ENCODE data around the gene AGBL5. TPM values are rescaled to one million over a fixed set of nuclear protein-coding genes. Genes with fewer than 3 reads are reported as not detected.
A peak's percentile ranks its signal among the peaks of the same experiment; 100 is the strongest.

Gene AGBL5
- total and polyA plus RNA-seq, 9 of the 15 experiments (the other 6 are each of a cell fraction or from before 2014, with no cell fraction given) = 3.3 to 52.7 (median 26.2) TPM

GRCh38 chr2:27039871-27040270 lies 11.6 kb upstream of the AGBL5 start:
- FAIRE-seq = no peak
- no peak for DNase-seq (ENCODE audit: extremely low read depth in 1 of 4, low spot score in 3 of 4)

More at GRCh38 chr2:27039871-27040270, 11.6 kb upstream of the AGBL5 start:
- H3K27me3 ChIP-seq (ENCODE audit: control insufficient read depth in 2 of 2, insufficient read depth in 2 of 2, low read length in 2 of 2) = no peaks in the 10 kb centered on the region
- H3K9me1 ChIP-seq (ENCODE audit: control insufficient read depth, insufficient read depth, low read length) = peaks cover 9% of the 10 kb centered on the region
- POLR2A ChIA-PET = interaction anchor here (0.6 to 1.8 kb wide), 15 partner anchors 9 to 653 kb away, joined by 3 to 8 read pairs (median 3); partner anchors contain the start of genes AGBL5 and KHK
- CTCF ChIA-PET (ENCODE audit: low intra/inter-chr PET ratio) = no interaction called here
- WGBS (ENCODE audit: insufficient coverage, low coverage, missing lambda C conversion rate) = 89% methylated on average over 7 of the region's 7 CpGs
- no peak overlapping the region for H3K27ac ChIP-seq (ENCODE audit: extremely low read depth, low read depth, low read length)
- H3K4me2 ChIP-seq (ENCODE audit: insufficient read depth, low read length) = no peak overlapping the region
- 0 out of 4 replicates have a peak overlapping the region, but pooled peaks of 1 of the 2 experiments have one; percentile 38 for H3K9ac ChIP-seq (ENCODE audit: insufficient read depth in 1 of 2, low read depth in 2 of 2, low read length in 2 of 2)
- no peaks in the 10 kb centered on the region for H4K20me1 ChIP-seq (replicated peaks; ENCODE audit: control insufficient read depth, insufficient read depth, low read length)
- no peak overlapping the region for H2AFZ ChIP-seq (ENCODE audit: low read depth, low read length)
- in situ Hi-C loops (cut with MboI) = no loop called here
- no peak overlapping the region for H3K4me3 ChIP-seq
- intact Hi-C loops (cut with micrococcal nuclease) = no loop called here
- peak; percentile 59 for TF ChIP-seq RBFOX2 (IDR thresholded peaks at IDR 0.05; ENCODE audit: low read depth, low read length)
- peak; percentile 51; the same call in 1 of the 2 replicates for TF ChIP-seq POLR2G (IDR thresholded peaks at IDR 0.05; ENCODE audit: low read depth, low read length)
- TF ChIP-seq ZNF785 (CRISPR knock-in tag; IDR thresholded peaks at IDR 0.05) = no peak
- no peak for TF ChIP-seq ASH1L (IDR thresholded peaks at IDR 0.05; ENCODE audit: borderline replicate concordance, low read depth, partially characterized antibody)
- no peak for TF ChIP-seq ATF6 (CRISPR knock-in tag; IDR thresholded peaks at IDR 0.05)
- peak; percentile 15 for TF ChIP-seq RBM22 (IDR thresholded peaks at IDR 0.05; ENCODE audit: low read depth, low read length, poor library complexity, severe bottlenecking)
- no peak for TF ChIP-seq ILK (tag; IDR thresholded peaks at IDR 0.05; ENCODE audit: borderline replicate concordance, low read depth)
- TF ChIP-seq MIER1 (IDR thresholded peaks at IDR 0.05; ENCODE audit: low read depth) = no peak
- no peak for TF ChIP-seq KHSRP (IDR thresholded peaks at IDR 0.05)
- no peak for TF ChIP-seq ZNF124 (CRISPR knock-in tag; IDR thresholded peaks at IDR 0.05)
- no peaks in the 10 kb centered on the region for H3K9me3 ChIP-seq (replicated peaks; ENCODE audit: control insufficient read depth, insufficient read depth, low read depth, low read length)
- peaks cover 8% of the 10 kb centered on the region for H3K79me2 ChIP-seq (ENCODE audit: control insufficient read depth, insufficient read depth, low read length)
- no peak for ATAC-seq
- BruUV-seq (replicated peaks) = no TSS peak
- H3K36me3 ChIP-seq (ENCODE audit: control insufficient read depth, insufficient read depth, low read length) = peaks cover 88% of the 10 kb centered on the region
- H3K4me1 ChIP-seq (replicated peaks in 1 of 2; ENCODE audit: control insufficient read depth in 2 of 2, insufficient read depth in 2 of 2, low read length in 2 of 2) = no peaks in the 10 kb centered on the region; a peak in 1 of 5 replicates
